OCI-LY7 (cell line): Measurements from ENCODE around the gene CCDC92.

ENCODE experiments used
- CTCF ChIP-seq: fragments of 200-600 bp; sonication (generic); conservative IDR thresholded peaks from 2 replicates; pipeline ENCODE4 v1.5.1; 2014; ENCODE audit warnings: mild to moderate bottlenecking, antibody characterized with exemption, low read length, moderate library complexity, mixed read lengths
- EZH2phosphoT487 ChIP-seq: fragments of 200-600 bp; sonication (generic); IDR thresholded peaks from 2 replicates; pipeline ENCODE4 v1.6.1; 2018; ENCODE audit warnings: low read depth, borderline replicate concordance, mild to moderate bottlenecking, mixed run types, antibody characterized with exemption, low read length, moderate library complexity, mixed read lengths

- TF ChIP-seq CTCF (no peak), EZH2phosphoT487 (no peak)
Observed at GRCh38 chr12:123949770-123950165, 22.9 kb downstream of the CCDC92 start.
